Fibroblast of skin of abdomen (primary cell): Measurements from ENCODE around the gene NSA2.

Source experiments
- DNase-seq: peaks from one replicate; pipeline ENCODE4 v3.0.0-alpha.2; 2013

NSA2 gene

DNA sequence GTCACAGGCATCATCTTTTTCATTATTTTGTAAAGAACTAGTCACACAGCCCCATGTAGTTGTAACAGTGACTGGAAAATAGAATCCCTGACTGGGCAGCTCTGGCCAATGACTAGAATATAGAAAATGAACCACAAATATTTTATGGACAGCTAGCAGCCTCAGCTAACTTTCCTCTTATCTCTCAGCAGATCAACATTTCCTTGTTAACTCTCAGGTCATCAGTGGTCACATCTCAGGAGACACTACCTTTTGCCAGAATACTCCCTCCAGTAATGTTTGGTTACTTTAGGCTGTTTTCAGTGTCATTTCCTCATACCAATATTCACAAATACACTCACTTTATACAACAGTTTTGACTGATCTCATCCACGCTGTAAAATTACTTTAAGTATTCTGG, 55.2 kb downstream of the NSA2 start:
- no peak for DNase-seq

GRCh38 chr5:74829413-74829812, 62.4 kb downstream of the NSA2 start:
- no peak for DNase-seq
